SK-N-DZ (cell line): ENCODE data around the gene DLX2.

Source experiments
- DNase-seq: peaks from one replicate; pipeline ENCODE4 v3.0.0-alpha.2; 2015; ENCODE audit warnings: low spot score

Gene DLX2

DNA sequence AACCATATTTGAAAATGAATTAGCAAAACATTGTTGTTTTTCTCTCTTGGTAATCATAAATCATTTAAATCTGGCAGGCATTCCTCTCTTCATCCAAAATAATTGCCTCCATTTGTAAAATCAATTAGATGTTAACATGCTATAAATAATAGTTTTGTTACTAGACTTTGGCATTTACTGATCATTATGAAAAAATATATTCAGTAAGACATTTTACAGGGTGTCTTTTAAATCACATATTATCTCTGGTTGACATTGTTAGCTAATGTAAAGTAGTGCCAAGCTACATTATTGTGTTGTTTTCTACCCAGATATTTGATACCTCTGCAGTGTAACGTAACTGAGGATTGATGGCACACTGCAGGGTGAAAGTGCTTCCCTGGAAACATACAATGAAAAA is 49.2 kb downstream of the DLX2 start:
- no peak for DNase-seq

- DNase-seq: no peak
Observed at GRCh38 chr2:172052000-172052983, 50.4 kb downstream of the DLX2 start.

DNA sequence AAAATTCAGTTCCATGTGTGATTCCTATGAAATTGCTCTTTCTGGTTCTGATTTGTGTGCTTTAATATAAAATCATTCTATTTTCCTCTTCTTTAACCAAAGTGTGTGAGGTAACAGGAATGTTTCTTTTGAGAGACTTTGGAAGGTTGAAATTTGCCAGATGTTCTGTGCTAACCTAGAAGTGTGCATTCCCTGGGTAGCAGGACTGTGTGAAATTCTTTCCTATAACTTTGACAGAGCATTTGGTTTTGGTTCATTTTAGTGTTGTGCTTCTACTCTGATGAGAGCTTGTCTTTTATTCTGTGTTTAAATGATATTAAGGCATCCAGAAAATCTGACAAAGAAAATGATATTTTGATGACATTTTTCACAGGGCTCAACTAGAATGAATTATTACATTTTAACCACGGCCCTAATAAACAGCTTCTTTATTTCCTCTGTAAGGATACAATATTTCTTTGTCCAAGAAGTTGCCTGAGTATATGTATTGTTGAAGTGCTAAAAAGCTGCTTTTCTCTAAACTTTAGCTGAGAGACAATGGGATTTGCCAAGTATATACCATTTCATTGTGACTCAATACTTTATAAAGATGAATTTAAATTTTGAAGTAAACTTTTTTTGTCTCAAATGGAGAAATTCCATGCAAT is 52.1 kb downstream of the DLX2 start:
- no peak for DNase-seq

GRCh38 chr2:172049567-172050120 is 53.1 kb downstream of the DLX2 start:
- DNase-seq: no peak
